Common myeloid progenitor, CD34-positive (primary cell): ENCODE measurements around the gene SEPTIN6.

ENCODE experiments used
- CTCF ChIA-PET: fragments of 350-600 bp; sonication (Branson Sonifier 250); formaldehyde crosslinking; loops from one replicate; lab custom pipeline; 2021; ENCODE audit warnings: antibody characterized with exemption; lab: Charles Lee
- POLR2A ChIA-PET: fragments of 350-600 bp; sonication (Branson Sonifier 250); formaldehyde crosslinking; loops from one replicate; lab custom pipeline; 2021; ENCODE audit warnings: antibody characterized with exemption; lab: Charles Lee
- DNase-seq, 3 donors: peaks; one replicate each; pipeline versions ENCODE4 v3.0.0 to v3.0.0-alpha.2; 2013
- H3K27ac ChIP-seq, 2 experiments: 1 replicate in 1 of 2; 2 replicates in 1 of 2; pipeline ENCODE4 v1.7.0; 2013; ENCODE audit warnings: inconsistent platforms in 2 of 2, low read length in 2 of 2, mild to moderate bottlenecking in 2 of 2, low read depth in 1 of 2, moderate library complexity in 1 of 2; ENCODE audit not compliant: severe bottlenecking in 2 of 2, insufficient read depth in 1 of 2, poor library complexity in 1 of 2
- H3K27me3 ChIP-seq, 5 experiments: replicated peaks in 2 of 5; 1 replicate in 3 of 5; 2 replicates in 2 of 5; pipeline versions ENCODE4 v1.6.1 to v1.7.0; 2013; ENCODE audit warnings: low read length in 4 of 5, mild to moderate bottlenecking in 2 of 5, moderate library complexity in 2 of 5, inconsistent platforms in 1 of 5; ENCODE audit not compliant: insufficient read depth in 5 of 5, control insufficient read depth in 4 of 5
- H3K36me3 ChIP-seq, 4 experiments: 1 replicate in 2 of 4; 2 replicates in 2 of 4; pipeline versions ENCODE4 v1.6.1 to v1.7.0; 2013; ENCODE audit warnings: low read length in 3 of 4, control low read depth in 1 of 4, mild to moderate bottlenecking in 1 of 4; ENCODE audit not compliant: control insufficient read depth in 4 of 4, insufficient read depth in 4 of 4
- H3K4me1 ChIP-seq, 4 experiments: 1 replicate in 3 of 4; 2 replicates in 1 of 4; pipeline versions ENCODE4 v1.6.1 to v1.7.1; 2013; ENCODE audit warnings: low read length in 3 of 4, mild to moderate bottlenecking in 3 of 4, control low read depth in 1 of 4, inconsistent platforms in 1 of 4, moderate library complexity in 1 of 4; ENCODE audit not compliant: control insufficient read depth in 4 of 4, insufficient read depth in 4 of 4; ENCODE audit errors: control extremely low read depth in 1 of 4
- H3K4me3 ChIP-seq, 7 experiments: 1 replicate in 4 of 7; 2 replicates in 3 of 7; pipeline versions ENCODE4 v1.5.1 to v1.7.0; 2013; ENCODE audit warnings: mild to moderate bottlenecking in 7 of 7, low read length in 6 of 7, moderate library complexity in 6 of 7, inconsistent platforms in 2 of 7, low read depth in 2 of 7, control low read depth in 1 of 7; ENCODE audit not compliant: insufficient read depth in 4 of 7, control insufficient read depth in 1 of 7; ENCODE audit errors: extremely low read depth in 1 of 7
- H3K9me3 ChIP-seq, 5 experiments: 1 replicate in 4 of 5; 2 replicates in 1 of 5; pipeline versions ENCODE4 v1.6.1 to v1.7.1; 2013; ENCODE audit warnings: low read length in 4 of 5, mild to moderate bottlenecking in 2 of 5, inconsistent platforms in 1 of 5, low read depth in 1 of 5, moderate library complexity in 1 of 5; ENCODE audit not compliant: control insufficient read depth in 4 of 5, insufficient read depth in 2 of 5; ENCODE audit errors: control extremely low read depth in 1 of 5
- WGBS: methylation state at CpG from one replicate; pipeline ENCODE4 v1.1.5; 2013; ENCODE audit not compliant: insufficient coverage; 5-methylcytosine and 5-hydroxymethylcytosine counted together

Gene SEPTIN6

GRCh38 chrX:119659522-119659921 is 33.4 kb downstream of the SEPTIN6 start:
- POLR2A ChIA-PET, result no interaction called here
- peaks cover 7 to 47% (median 28%) of the 10 kb centered on the region in 4 experiments for H3K36me3 ChIP-seq
- H3K27ac ChIP-seq, result no peak overlapping the region
- DNase-seq, result no peak
- no peaks in the 10 kb centered on the region for H3K9me3 ChIP-seq
- H3K4me3 ChIP-seq, result no peak overlapping the region
- H3K27me3 ChIP-seq, result no peaks in the 10 kb centered on the region
- H3K4me1 ChIP-seq, result peaks cover 0 to 3% (median 0%) of the 10 kb centered on the region in 4 experiments
- CTCF ChIA-PET, result no interaction called here

- H3K36me3 ChIP-seq, result peaks cover 6 to 55% (median 36%) of the 10 kb centered on the region in 4 experiments
- CTCF ChIA-PET, result interaction anchor here (1.5 kb wide), 1 partner anchor 45 kb away, joined by 3 read pairs; no protein-coding TSS in a partner anchor
- DNase-seq, result peak in 1 of 3 donors; percentile 26
- 92% methylated on average over 6 of the region's 6 CpGs for WGBS
- H3K9me3 ChIP-seq, result peaks cover 0 to 2% (median 0%) of the 10 kb centered on the region in 5 experiments
- H3K27me3 ChIP-seq, result no peaks in the 10 kb centered on the region
- H3K4me1 ChIP-seq, result peaks cover 0 to 3% (median 0%) of the 10 kb centered on the region in 4 experiments
- POLR2A ChIA-PET, result interaction anchor here (0.7 kb wide), 1 partner anchor 89 kb away, joined by 3 read pairs; no protein-coding TSS in a partner anchor
- H3K27ac ChIP-seq, result peak overlapping the region in 1 of 2 experiments; percentile 14
- no peak overlapping the region for H3K4me3 ChIP-seq
Observed at GRCh38 chrX:119655125-119655524, 37.8 kb downstream of the SEPTIN6 start.

- Histone ChIP-seq H3K36me3 (peaks cover 11 to 56% (median 35%) of the 10 kb centered on the region in 4 experiments), H3K27ac (no peak overlapping the region), H3K4me3 (no peak overlapping the region), H3K27me3 (no peaks in the 10 kb centered on the region), H3K9me3 (peaks cover 0 to 2% (median 0%) of the 10 kb centered on the region in 5 experiments), H3K4me1 (peaks cover 0 to 3% (median 0%) of the 10 kb centered on the region in 4 experiments)
- CTCF ChIA-PET, result interaction anchor here (0.9 to 1.5 kb wide), 5 partner anchors 9 to 94 kb away, joined by 3 to 4 read pairs (median 3); no protein-coding TSS in a partner anchor
- WGBS, result 82% methylated on average over 6 of the region's 8 CpGs
- POLR2A ChIA-PET, result interaction anchor here (0.5 kb wide), 1 partner anchor 23 kb away, joined by 4 read pairs; no protein-coding TSS in a partner anchor
- DNase-seq, result no peak
Observed at GRCh38 chrX:119654112-119654531, 38.8 kb downstream of the SEPTIN6 start.

- ChIA-PET POLR2A (no interaction called here), CTCF (no interaction called here)
- Histone ChIP-seq H3K4me3 (no peak overlapping the region), H3K4me1 (no peaks in the 10 kb centered on the region), H3K36me3 (peaks cover 16 to 68% (median 50%) of the 10 kb centered on the region in 4 experiments), H3K9me3 (peaks cover 0 to 2% (median 0%) of the 10 kb centered on the region in 5 experiments), H3K27me3 (no peaks in the 10 kb centered on the region), H3K27ac (no peak overlapping the region)
- DNase-seq, result no peak
- 78% methylated on average over 4 of the region's 6 CpGs for WGBS
Observed at GRCh38 chrX:119648421-119648775, 44.6 kb downstream of the SEPTIN6 start.

GRCh38 chrX:119647552-119648420 is 45.2 kb downstream of the SEPTIN6 start:
- peaks cover 16 to 66% (median 50%) of the 10 kb centered on the region in 4 experiments for H3K36me3 ChIP-seq
- ChIA-PET CTCF (no interaction called here), POLR2A (no interaction called here)
- peak in 1 of 3 donors; percentile 14 for DNase-seq
- WGBS, result 91% methylated on average over 14 of the region's 17 CpGs
- no peaks in the 10 kb centered on the region for H3K27me3 ChIP-seq
- no peak overlapping the region for H3K4me3 ChIP-seq
- no peak overlapping the region for H3K27ac ChIP-seq
- no peaks in the 10 kb centered on the region for H3K4me1 ChIP-seq
- H3K9me3 ChIP-seq, result no peaks in the 10 kb centered on the region

- no peak overlapping the region for H3K27ac ChIP-seq
- H3K4me3 ChIP-seq, result no peak overlapping the region
- no peaks in the 10 kb centered on the region for H3K4me1 ChIP-seq
- H3K36me3 ChIP-seq, result peaks cover 17 to 66% (median 49%) of the 10 kb centered on the region in 4 experiments
- CTCF ChIA-PET, result no interaction called here
- POLR2A ChIA-PET, result no interaction called here
- H3K27me3 ChIP-seq, result no peaks in the 10 kb centered on the region
- H3K9me3 ChIP-seq, result no peaks in the 10 kb centered on the region
- DNase-seq, result no peak
- 79% methylated on average over 2 of the region's 2 CpGs for WGBS
Observed at GRCh38 chrX:119647089-119647488, 45.9 kb downstream of the SEPTIN6 start.

GRCh38 chrX:119646515-119646914 is 46.5 kb downstream of the SEPTIN6 start:
- H3K36me3 ChIP-seq, result peaks cover 14 to 66% (median 47%) of the 10 kb centered on the region in 4 experiments
- DNase-seq, result no peak
- ChIA-PET CTCF (no interaction called here), POLR2A (no interaction called here)
- no peaks in the 10 kb centered on the region for H3K4me1 ChIP-seq
- no peaks in the 10 kb centered on the region for H3K9me3 ChIP-seq
- 100% methylated on average over 2 of the region's 4 CpGs for WGBS
- no peak overlapping the region for H3K27ac ChIP-seq
- no peaks in the 10 kb centered on the region for H3K27me3 ChIP-seq
- H3K4me3 ChIP-seq, result no peak overlapping the region
